Right lung (tissue), 5 donors: ENCODE results near the gene ULBP1. TPM values are rescaled to one million over a fixed set of nuclear protein-coding genes. Genes with fewer than 3 reads are reported as not detected.
"Not testable (repeated sequence)": the region's sequence is repeated elsewhere in the genome, so short reads cannot be mapped to it uniquely, and the experiment has no call there.

ENCODE experiments used
- DNase-seq, 2 donors: peaks; one replicate each; pipeline ENCODE4 v3.0.0-alpha.2; 2013
- polyA plus RNA-seq, 5 donors: library from polyadenylated mRNA; unstranded; fragments of 120-200 nt; gene quantifications; one replicate each; pipeline versions ENCODE4 v1.2.1 to v1.2.3, GENCODE V29; 2013; ENCODE audit warnings: inconsistent platforms in 1 of 5, low replicate concordance in 1 of 5; ENCODE audit not compliant: insufficient read length in 5 of 5, insufficient read depth in 1 of 5

ULBP1 gene
- polyA plus RNA-seq, 5 donors, result 3.9 to 5.1 (median 4.8) TPM

- DNase-seq, result no peak
These were observed 12.6 kb upstream of the ULBP1 start for GRCh38 chr6:149951096-149951495.

- no peak for DNase-seq
These were observed 12.1 kb upstream of the ULBP1 start for GRCh38 chr6:149951626-149952025.

GRCh38 chr6:149953390-149953789 lies 10.4 kb upstream of the ULBP1 start:
- not testable (repeated sequence) for DNase-seq

- DNase-seq, result not testable (repeated sequence)
These were observed 9.8 kb upstream of the ULBP1 start for GRCh38 chr6:149953934-149954327.

GRCh38 chr6:149954328-149954983 lies 9.3 kb upstream of the ULBP1 start:
- not testable (repeated sequence) for DNase-seq

GRCh38 chr6:149954984-149955653 lies 8.6 kb upstream of the ULBP1 start:
- not testable (repeated sequence) for DNase-seq

- not testable (repeated sequence) for DNase-seq
These were observed 8.0 kb upstream of the ULBP1 start for GRCh38 chr6:149955654-149956317.

- DNase-seq, result not testable (repeated sequence)
These were observed 5.6 kb upstream of the ULBP1 start for GRCh38 chr6:149958124-149958523.

GRCh38 chr6:149959806-149960205 lies 3.9 kb upstream of the ULBP1 start:
- not testable (repeated sequence) for DNase-seq

GRCh38 chr6:149960488-149960887 lies 3.3 kb upstream of the ULBP1 start:
- no peak for DNase-seq

GRCh38 chr6:149961728-149962425 lies 1.9 kb upstream of the ULBP1 start:
- no peak for DNase-seq

GRCh38 chr6:149962461-149963211 lies 1.1 kb upstream of the ULBP1 start:
- DNase-seq, result no peak

GRCh38 chr6:149963212-149963461 lies 606 bp upstream of the ULBP1 start:
- DNase-seq, result peak in 1 of 2 donors; percentile 24

- DNase-seq, result peak; percentile 14 to 32
These were observed 808 bp downstream of the ULBP1 start for GRCh38 chr6:149964308-149965193.

- DNase-seq, result no peak
These were observed 1.7 kb downstream of the ULBP1 start for GRCh38 chr6:149965194-149966020.

- DNase-seq, result not testable (repeated sequence)
These were observed 2.6 kb downstream of the ULBP1 start for GRCh38 chr6:149966319-149966718.

GRCh38 chr6:149967591-149967990 lies 3.8 kb downstream of the ULBP1 start:
- no peak for DNase-seq

GRCh38 chr6:149967999-149968398 lies 4.3 kb downstream of the ULBP1 start:
- not testable (repeated sequence) for DNase-seq

- not testable (repeated sequence) for DNase-seq
These were observed 5.2 kb downstream of the ULBP1 start for GRCh38 chr6:149968909-149969308.

- DNase-seq, result no peak
These were observed 5.9 kb downstream of the ULBP1 start for GRCh38 chr6:149969635-149970034.
